Renal cortical epithelial cell (primary cell): ENCODE results near the gene RCOR3. TPM values are rescaled to one million over a fixed set of nuclear protein-coding genes. Genes with fewer than 3 reads are reported as not detected.
"Not testable (repeated sequence)": the region's sequence is repeated elsewhere in the genome, so short reads cannot be mapped to it uniquely, and the experiment has no call there.

Experiments used
- DNase-seq: peaks from one replicate; pipeline ENCODE4 v3.0.0-alpha.2; 2011; ENCODE audit warnings: low read depth
- total RNA-seq: library from RNA; depleted of rRNA; stranded (reverse); fragments of >200 nt; gene quantifications from 2 replicates; pipeline ENCODE4 v1.2.3, GENCODE V29; 2014

Gene RCOR3
- 8.0 and 37.3 TPM in 2 replicates for total RNA-seq

DNA sequence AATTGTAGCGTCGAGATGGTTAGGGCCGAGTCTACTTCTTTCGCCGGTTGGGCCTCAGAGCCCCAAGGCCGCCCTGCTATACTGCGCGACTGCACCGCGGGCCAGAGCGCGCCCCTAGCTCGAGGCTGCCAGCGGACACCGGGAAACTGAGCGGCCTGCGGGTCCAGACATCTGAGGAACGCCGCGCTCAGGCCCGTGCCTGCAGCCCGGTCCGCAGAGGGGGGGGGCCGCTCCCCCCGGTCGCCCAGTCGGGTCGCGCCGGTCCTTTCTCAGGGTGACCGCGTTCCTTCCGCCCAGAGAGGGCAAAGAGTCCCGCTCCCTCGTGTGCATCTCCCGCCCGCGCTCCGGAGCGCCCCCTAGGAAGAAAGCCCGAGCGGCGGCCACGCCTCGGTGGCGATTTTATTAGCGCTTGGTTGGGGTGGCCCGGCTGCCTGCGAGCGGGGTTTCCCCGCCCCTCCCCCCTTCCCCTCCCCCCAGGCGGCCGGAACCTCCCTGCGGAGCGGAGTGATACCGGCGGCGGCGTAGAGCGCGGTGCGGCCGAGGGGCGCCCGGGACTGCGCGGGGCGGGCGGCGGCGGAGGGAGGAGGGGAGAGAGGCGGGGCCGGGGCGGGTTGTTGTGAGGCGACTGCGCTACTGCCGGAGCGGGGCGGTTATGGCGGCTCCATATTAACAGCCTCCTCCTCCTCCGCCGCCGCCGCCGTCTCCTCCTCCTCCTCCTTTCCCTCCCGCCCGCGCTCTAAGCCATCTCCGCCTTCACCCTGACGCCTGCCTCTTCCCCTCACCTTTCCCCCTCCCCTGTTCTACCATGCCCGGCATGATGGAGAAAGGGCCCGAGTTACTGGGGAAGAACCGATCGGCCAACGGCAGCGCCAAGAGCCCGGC is at the start of gene RCOR3:
RCOR3 (plus strand) TSS at position 611 of the 882 bp plus-strand sequence; CDS start at position 806, 195 bp downstream.
- DNase-seq = peak; percentile 44

DNA sequence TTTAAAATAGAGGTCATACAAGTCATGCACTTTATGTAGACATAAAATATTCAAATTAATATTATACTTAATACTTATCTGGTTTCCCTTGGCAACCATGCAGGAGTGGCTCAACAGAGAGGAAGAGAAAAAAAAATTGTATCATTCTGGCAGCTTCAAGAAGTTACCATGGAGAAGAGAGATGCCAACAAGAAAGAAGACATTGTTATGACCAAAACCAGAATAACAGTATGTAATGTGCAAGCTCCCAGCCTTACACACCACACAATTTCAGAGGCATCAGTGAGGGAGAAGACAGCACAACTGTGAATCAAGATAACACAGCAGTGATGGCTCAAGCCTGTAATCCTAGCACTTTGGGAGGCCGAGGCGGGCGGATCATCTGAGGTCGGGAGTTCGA is 49.1 kb upstream of the RCOR3 start:
- DNase-seq = no peak

DNA sequence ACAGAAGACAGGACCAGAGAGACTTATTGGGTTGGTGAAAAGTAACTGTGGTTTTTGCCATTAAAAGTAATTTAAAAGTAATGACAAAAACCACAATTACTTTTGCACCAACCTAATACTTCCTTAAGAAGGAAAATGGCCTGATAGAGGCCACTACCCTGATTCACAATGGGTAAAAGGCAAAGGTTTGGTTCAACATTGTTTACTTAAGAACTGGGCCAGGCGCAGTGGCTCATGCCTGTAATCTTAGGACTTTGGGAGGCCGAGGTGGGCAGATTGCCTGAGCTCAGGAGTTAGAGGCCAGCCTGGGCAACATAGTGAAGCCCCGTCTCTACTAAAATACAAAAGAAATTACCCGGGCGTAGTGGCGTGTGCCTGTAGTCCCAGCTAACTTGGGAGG is 48.2 kb upstream of the RCOR3 start:
- DNase-seq = no peak

DNA sequence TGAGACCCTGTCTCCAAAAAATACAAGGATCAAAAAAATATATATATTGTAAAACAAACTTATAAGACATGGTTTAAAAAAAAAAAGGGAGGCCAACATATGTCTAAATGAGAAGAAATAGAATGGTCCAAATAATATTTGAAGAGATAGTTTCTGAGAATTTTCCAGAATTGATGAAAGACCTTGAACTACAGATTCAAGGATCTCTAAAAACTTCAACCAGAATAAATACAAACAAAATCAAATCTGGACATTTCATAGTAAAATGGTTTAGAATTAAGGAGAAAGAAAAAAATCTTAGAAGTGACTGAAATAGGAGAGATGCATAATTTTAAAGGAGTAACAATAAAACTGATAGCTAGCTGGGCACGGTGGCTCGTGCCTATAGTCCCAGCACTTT is 45.5 kb upstream of the RCOR3 start:
- DNase-seq = no peak

DNA sequence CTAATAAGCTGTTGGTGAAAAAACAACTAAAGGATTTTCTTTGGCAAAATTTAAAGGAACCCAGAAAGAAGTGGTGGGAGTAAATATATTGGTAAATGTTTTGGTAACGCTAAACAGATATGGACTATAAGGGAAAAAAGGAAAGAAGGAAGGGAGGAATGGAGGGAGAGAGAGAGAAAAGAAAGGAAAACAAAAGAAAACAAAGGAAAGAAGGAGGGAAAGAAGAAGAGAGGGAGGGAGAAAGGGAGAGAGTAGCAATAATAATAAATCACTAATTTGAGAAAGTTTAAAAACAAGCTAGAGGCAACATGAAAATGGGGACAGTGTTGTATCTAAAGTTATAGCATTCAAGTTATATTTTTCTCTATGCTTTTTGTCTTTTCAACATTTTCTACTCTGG is 43.6 kb upstream of the RCOR3 start:
- no peak for DNase-seq

DNA sequence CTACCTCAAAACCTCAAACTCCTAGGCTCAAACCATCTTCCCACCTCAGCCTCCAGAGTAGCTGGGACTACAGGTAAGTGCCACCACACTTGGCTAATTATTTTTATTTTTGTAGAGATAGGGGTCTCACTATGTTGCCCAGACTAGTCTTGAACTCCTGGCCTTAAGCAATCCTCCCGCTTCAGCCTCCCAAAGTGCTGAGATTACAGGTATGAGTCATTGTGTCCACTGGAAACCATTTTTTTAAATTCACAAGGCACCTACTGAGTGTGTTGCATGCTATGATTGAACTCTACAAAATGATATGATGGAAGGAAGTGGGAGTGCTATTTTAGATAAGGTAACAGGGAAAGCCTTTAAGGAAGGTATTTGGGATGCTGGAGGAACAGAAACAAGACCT is 41.8 kb upstream of the RCOR3 start:
- DNase-seq = no peak

DNA sequence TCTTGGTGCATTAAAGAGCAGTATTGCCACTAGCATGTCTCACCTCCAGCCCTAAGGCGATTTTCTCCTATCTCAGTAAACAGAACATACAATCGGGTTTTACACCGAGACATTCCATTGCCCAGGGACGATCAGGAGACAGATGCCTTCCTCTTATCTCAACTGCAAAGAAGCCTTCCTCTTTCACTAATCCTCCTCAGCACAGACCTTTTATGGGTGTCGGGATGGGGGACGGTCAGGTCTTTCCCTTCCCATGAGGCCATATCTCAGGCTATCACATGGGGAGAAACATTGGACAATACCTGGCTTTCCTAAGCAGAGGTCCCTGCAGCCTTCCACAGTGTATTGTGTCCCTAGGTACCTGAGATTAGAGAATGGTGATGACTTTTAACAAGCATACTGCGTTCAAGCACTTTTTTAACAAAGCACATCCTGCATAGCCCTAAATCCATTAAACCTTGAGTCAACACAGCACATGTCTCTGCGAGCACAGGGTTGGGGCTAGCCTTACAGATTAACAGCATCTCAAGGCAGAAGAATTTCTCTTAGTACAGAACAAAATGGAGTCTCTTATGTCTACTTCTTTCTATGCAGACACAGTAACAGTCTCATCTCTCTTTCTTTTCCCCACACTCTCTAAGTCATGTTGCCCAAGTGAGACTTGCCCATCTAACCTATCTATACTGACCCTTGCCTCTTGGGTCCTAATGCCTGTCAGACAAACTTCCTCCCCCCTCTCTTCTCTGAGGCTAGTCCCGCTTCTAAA is 36.5 kb upstream of the RCOR3 start:
- not testable (repeated sequence) for DNase-seq

DNA sequence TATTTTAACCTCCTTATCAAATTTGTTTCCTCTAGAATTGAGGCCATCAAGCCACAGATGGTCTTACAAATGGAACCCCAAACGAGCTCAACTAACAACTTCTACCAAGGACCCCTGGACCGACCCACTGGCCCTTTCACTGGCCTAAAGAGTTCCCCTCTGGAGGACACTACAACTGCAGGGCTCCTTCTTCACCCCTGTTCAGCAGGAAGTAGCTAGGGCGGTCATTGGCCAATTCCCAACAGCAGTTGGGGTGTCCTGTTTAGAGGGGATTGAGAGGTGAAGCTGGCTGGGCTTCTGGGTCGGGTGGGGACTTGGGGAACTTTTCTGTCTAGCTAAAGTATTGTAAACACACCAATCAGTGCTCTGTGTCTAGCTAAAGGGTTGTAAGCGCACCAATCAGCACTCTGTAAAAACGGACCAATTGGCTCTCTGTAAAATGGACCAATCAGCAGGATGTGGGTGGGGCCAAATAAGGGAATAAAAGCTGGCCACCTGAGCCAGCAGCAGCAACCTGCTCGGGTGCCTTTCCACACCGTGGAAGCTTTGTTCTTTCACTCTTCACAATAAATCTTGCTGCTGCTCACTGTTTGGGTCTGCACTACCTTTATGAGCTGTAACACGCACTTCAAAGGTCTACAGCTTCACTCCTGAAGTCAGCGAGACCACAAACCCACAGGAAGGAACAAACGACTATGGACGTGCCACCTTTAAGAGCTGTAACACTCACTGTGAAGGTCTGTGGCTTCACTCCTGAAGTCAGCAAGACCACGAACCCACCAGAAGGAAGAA is 30.4 kb upstream of the RCOR3 start:
- DNase-seq = not testable (repeated sequence)

DNA sequence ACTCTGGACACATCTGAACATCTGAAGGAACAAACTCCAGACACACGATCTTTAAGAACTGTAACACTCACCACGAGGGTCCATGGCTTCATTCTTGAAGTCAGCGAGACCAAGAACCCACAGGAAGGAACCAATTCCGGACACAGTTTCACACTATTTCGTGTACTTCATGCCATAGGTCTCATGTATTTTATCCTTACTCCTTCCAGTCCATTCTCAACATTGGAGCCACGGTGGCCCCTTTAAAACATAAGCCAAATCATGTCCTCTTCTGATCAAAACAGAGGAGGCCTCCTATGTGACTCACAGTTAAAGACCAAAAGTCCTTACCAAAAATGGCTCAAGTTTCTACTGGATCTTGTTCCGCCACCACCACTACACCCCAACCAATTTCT is 29.8 kb upstream of the RCOR3 start:
- DNase-seq = no peak

DNA sequence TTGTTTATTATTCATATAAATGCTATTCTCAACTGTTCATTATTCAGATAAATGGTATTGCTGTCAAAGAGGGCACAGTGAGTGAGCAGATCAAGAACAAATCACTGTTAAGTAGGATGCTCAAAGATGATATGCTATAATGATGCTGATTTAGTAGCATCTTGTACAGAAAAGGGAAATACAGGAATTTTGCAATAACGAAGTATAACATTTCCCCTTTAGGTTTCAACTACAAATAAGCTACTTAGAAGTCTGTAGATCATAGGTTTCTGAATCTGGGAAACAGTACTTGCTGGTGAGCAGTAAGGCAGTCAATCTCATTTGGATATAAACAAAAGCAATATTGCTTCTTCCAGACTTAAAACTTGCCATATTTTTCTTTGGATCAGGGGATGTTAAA is 27.3 kb upstream of the RCOR3 start:
- DNase-seq = no peak

DNA sequence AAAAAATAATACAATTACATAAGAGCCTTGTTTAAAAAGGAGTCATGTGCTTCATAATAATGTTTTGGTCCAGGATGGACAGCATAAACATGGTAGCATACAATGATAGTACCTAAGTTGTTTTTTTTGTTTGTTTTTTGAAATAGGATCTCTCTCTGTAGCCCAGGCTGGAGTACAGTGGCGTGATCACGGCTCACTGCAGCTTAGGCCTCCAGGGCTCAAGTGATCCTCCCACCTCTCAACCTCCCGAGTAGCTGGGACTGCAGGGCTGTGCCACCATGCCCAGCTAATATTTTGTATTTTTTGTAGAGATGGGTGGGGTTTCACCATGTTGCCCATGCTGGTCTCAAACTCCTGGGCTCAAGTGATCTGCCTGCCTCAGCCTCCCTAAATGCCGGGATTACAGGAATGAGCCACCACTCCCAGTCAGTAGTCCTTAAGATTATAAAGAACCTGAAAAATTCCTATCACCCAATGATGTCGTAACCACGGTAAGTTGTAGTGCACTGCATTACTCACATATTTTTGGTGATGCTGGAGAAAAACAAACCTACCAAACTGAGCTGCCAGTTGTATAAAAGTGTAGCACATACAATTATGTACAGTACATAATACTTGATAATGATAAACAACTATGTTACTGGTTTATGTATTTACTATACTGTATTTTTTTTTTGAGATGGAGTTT is 22.4 kb upstream of the RCOR3 start:
- DNase-seq = peak; percentile 52

DNA sequence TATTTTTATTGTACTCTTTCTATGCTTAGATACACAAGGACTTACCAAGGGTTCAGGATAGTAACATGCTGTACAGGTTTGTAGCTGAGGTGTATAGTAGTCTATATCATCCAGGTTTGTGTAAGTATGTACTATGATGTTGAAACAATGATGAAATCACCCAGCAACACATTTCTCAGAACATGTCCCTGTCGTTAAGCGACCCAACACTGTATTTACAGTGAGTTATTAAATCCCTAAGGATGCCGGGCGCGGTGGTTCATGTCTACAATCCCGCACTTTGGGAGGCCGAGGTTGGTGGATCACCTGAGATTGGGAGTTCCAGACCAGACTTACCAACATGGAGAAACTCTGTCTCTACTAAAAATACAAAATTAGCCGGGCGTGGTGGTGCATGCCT is 21.6 kb upstream of the RCOR3 start:
- no peak for DNase-seq

DNA sequence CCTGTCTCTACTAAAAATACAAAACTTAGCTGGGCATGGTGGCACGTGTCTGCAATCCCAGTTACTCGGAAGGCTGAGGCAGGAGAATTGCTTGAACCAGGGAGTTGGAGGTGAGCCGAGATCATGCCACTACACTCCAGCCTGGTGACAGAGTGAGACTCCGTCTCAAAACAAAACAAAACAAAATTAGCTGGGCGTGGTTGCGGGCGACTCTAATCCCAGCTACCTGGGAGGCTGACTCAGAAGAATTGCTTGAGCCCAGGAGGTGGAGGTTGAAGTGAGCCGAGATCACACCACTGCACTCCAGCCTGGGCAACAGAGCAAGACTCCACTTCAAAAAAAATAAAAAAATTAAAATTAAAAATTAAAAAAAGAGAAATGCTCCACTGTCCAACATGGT is 18.6 kb upstream of the RCOR3 start:
- not testable (repeated sequence) for DNase-seq

DNA sequence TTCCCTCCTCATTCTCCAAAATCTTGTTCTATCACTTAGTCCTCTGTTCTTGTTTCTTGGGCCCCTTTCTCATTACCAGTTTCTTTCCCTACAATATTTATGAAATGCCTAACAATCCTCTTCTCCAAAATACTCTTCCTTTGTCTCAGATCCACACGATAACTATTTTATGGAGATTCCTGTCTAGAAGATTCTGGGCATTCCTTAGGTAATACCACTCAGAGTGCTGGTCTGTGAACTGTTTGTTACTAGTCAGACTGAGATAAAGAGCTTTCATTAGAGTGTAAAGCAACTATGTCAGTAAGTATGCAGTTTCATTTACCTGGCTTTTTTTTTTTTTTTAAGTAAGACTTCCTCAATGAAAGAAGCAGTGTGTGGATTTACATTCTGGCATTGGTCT is 18.1 kb upstream of the RCOR3 start:
- DNase-seq = no peak

DNA sequence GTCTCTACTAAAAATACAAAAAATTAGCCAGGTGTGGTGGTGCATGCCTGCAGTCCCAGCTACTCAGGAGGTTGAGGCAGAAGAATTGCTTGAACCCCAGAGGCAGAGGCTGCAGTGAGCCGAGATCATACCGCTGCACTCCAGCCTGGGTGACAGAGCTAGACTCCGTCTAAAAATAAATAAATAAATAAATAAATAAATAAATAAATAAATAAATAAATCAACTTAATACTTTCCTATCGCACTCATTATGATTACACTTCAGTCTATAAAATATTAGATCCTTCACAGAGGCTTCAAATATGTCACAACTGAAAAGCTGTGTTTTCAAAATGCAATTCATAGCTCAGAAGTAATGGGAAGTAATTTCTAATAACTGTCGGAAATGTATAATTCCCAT is 15.5 kb upstream of the RCOR3 start:
- not testable (repeated sequence) for DNase-seq

DNA sequence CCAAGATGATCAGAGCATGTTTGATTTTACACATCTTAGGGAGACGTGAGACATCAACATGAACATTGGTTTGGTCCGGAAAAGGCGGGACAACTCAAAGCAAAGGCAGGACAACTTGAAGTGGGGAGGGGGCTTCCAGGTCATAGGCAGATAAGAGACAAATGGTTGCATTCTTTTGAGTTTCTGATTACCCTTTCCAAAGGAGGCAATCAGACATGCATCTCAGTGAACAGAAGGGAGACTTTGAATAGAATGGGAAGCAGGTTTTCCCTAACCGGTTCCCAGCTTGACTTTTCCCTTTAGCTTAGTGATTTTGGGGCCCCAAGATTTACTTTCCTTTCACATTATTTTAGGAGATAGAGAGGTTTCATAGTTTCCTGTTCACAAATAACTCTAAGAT is 12.6 kb upstream of the RCOR3 start:
- DNase-seq = not testable (repeated sequence)

DNA sequence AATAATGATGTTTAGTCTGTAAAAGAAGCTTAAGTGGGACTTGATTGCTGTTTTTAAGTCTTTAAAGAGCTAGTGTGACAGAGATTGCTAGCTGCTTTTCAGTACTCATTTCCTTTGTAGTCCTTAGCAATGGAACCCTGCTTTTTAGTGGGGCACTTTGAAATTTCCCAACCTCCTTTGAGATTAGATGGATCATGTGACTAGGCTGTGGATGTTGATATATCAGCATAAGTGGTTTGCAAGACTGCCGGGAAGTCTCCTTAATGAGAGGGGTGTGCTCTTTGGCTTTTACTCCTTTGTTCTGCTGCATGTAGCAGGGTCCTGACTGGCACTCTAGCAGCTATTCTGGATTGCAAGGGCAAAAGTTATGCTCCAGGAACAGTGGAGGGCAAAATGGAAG is 11.2 kb upstream of the RCOR3 start:
- no peak for DNase-seq

DNA sequence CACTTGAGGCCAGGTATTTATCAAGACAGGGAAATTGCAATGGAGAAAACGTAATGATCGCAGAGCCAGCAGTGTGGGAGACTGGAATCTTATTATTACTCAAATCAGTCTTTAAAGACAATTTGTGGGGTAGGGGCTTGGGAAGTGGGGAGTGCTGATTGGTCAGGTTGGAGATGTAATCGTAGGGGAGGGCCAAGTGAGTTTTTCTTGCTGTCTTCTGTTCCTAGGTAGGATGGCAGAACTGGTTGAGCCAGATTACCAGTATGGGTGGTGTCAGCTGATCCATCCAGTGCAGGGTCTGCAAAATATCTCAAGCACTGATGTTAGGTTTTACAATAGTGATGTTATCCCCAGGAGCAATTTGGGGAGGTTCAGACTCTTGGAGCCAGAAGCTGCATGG is 9.6 kb upstream of the RCOR3 start:
- not testable (repeated sequence) for DNase-seq

DNA sequence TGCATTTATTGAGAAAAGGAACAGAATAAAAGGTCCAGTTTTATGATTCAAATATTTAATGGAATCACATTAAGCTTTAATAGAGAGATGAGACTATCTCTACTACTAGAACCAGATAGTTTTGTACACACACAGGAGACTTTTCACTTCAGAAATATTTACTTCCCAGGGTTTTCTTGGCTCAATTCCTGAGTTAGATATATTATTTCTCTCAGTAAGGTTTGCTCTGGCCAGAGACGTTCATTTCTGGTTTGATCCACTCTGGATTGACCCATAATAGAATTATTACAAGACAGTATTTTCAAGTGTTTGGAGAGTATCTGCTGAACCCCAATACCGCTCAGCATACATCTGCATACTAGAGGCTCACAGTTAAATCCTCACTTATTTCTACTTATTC is 1.3 kb upstream of the RCOR3 start:
- DNase-seq = no peak

DNA sequence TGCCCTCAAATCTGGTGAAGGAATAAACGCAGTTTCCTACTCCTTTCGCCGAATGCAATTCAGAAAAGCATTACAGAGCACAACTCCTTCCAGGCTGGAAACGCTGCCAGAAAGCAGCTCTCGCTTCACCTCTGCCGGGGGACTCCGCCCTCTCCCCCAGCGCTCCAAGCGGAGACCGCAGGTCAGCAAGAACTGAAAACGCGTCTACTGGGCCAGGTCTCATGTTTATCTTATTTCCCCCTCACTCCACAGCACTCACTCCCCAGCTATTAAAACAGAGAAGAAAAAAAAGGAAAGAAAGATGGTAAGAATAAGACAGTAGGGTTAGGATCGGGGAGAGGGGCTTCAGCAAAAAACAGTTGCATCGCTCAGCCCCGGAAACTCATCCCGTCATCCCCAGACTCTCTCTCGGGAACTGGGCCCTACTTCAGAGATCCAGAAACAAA is 833 bp upstream of the RCOR3 start:
- DNase-seq = peak; percentile 76

DNA sequence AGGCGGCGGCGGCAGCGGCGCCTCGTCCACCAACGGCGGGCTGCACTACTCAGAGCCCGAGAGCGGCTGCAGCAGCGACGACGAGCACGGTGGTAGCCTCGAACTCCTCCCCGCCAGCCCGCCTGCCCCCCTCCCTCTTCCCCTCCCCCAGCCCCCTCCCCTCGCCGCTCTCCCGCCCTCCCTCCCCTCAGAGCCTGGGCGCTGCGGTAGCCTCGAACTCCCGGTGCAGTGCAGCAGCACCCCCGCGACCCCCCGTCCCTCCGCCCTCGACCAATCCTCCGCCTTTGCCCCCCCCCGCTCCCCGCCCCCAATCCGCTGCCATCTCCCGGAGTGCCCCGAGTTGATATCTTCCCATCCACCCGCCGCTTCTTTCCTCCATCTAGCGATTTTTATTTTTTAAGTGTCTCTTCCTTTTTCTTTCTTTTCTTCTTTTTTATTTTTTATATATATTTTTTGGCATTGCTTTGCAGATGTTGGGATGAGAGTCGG is 516 bp downstream of the RCOR3 start:
- DNase-seq = no peak
